Measurements from ENCODE around the gene SSH2.
"Not testable (repeated sequence)": the region's sequence is repeated elsewhere in the genome, so short reads cannot be mapped to it uniquely, and the experiment has no call there.

The SSH2 gene

DNA sequence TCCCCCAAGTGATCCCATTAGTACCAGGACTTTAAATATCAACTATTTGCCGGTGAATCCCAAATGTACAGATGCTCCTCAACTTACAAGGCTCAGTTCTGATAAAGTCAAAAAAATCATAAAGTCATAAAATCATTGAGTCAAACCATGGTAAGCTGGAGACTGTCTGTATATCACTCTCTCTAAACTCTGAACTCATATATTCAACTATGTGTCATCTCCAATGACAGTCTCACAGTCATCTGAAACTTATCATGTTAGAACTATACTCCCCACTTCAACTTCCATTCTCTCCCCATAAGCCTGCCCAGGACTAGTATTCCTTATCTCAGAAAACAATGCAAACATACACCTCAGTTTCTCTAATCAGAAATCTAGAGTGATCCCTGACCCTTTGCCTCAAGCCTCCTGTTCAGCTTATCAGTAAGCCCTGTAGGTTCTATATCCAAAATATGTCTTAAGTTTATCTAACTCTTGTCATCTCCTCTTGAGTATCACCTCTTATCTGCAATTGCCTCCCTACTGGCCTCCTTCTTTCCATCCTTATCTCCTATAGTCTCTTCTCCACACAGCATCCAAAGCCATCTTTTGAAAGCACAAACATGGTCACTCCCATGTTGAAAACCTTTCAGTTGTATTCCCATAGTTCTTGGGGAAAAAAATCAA lies 55.0 kb downstream of the SSH2 start:
- Histone ChIP-seq H2BK12ac (ENCODE audit: low read length) (no peak overlapping the region), H2AK5ac (ENCODE audit: low read depth, low read length) (no peak overlapping the region), H3K79me1 (ENCODE audit: low read depth, low read length) (no peaks in the 10 kb centered on the region), H2BK15ac (ENCODE audit: low read length) (no peak overlapping the region), H3K27me3 (ENCODE audit: control insufficient read depth in 3 of 3, insufficient read depth in 3 of 3, low read depth in 1 of 3, low read length in 3 of 3) (no peaks in the 10 kb centered on the region), H2AFZ (ENCODE audit: low read length) (no peak overlapping the region), H3K9me3 (replicated peaks in 1 of 2; ENCODE audit: control insufficient read depth in 2 of 2, insufficient read depth in 1 of 2, low read depth in 1 of 2, low read length in 2 of 2) (no peaks in the 10 kb centered on the region), H3K36me3 (replicated peaks in 1 of 2; ENCODE audit: control insufficient read depth in 2 of 2, insufficient read depth in 2 of 2, low read length in 2 of 2) (no peaks in the 10 kb centered on the region), H3K4me2 (ENCODE audit: insufficient read depth, low read length, poor library complexity, severe bottlenecking) (no peak overlapping the region), H4K8ac (ENCODE audit: low read depth, low read length) (no peak overlapping the region), H3K14ac (ENCODE audit: low read length) (no peak overlapping the region), H3K4ac (ENCODE audit: low read length) (no peak overlapping the region), H2BK120ac (ENCODE audit: low read depth, low read length) (no peak overlapping the region), H4K91ac (ENCODE audit: low read depth, low read length, poor library complexity) (no peak overlapping the region), H3K27ac (replicated peaks; ENCODE audit: low read length) (no peak overlapping the region), H2BK5ac (ENCODE audit: low read length) (no peak overlapping the region), H3K23ac (ENCODE audit: low read depth, low read length, poor library complexity) (no peak overlapping the region), H3K18ac (ENCODE audit: low read length) (no peak overlapping the region), H3K4me1 (ENCODE audit: control insufficient read depth in 2 of 2, insufficient read depth in 1 of 2, low read depth in 1 of 2, low read length in 2 of 2) (peaks cover 0 to 3% of the 10 kb centered on the region in 2 donors), H3K4me3 (ENCODE audit: low read length in 2 of 2) (no peak overlapping the region), H3K9ac (ENCODE audit: low read depth, low read length, poor library complexity) (no peak overlapping the region)
- WGBS, 2 donors (ENCODE audit: extremely low coverage in 2 of 2, insufficient read length in 2 of 2, insufficient replicate concordance in 1 of 2): no CpG with 5 or more reads among the region's 1 CpG
- DNase-seq (ENCODE audit: low spot score): no peak

DNA sequence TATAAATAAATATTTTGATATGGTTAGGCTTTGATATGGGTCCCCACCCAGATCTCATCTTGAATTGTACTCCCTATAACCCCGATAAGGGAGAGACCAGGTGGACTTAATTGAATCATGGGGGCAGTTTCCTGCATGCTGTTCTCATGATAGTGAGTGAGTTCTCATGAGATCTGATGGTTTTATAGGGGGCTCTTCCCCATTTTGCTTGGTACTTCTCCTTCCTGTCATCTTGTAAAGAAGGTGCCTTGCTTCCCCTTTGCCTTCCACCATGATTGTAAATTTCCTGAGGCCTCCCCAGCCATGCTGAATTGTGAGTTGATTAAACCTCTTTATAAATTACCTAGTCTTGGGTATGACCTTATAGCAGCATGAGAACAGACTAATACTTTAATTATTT lies 55.7 kb downstream of the SSH2 start:
- not testable (repeated sequence) for H3K4me2 ChIP-seq (ENCODE audit: insufficient read depth, low read length, poor library complexity, severe bottlenecking); H3K14ac ChIP-seq (ENCODE audit: low read length); H3K27ac ChIP-seq (replicated peaks; ENCODE audit: low read length); H3K9ac ChIP-seq (ENCODE audit: low read depth, low read length, poor library complexity); H3K9me3 ChIP-seq (replicated peaks in 1 of 2; ENCODE audit: control insufficient read depth in 2 of 2, insufficient read depth in 1 of 2, low read depth in 1 of 2, low read length in 2 of 2); H4K91ac ChIP-seq (ENCODE audit: low read depth, low read length, poor library complexity); H2BK15ac ChIP-seq (ENCODE audit: low read length); H2BK12ac ChIP-seq (ENCODE audit: low read length); H4K8ac ChIP-seq (ENCODE audit: low read depth, low read length); H3K27me3 ChIP-seq (ENCODE audit: control insufficient read depth in 3 of 3, insufficient read depth in 3 of 3, low read depth in 1 of 3, low read length in 3 of 3); H3K36me3 ChIP-seq (replicated peaks in 1 of 2; ENCODE audit: control insufficient read depth in 2 of 2, insufficient read depth in 2 of 2, low read length in 2 of 2); DNase-seq (ENCODE audit: low spot score); H2AK5ac ChIP-seq (ENCODE audit: low read depth, low read length); H3K4me1 ChIP-seq (ENCODE audit: control insufficient read depth in 2 of 2, insufficient read depth in 1 of 2, low read depth in 1 of 2, low read length in 2 of 2); H2BK5ac ChIP-seq (ENCODE audit: low read length); H2BK120ac ChIP-seq (ENCODE audit: low read depth, low read length); H3K79me1 ChIP-seq (ENCODE audit: low read depth, low read length); H3K4ac ChIP-seq (ENCODE audit: low read length); H3K4me3 ChIP-seq (ENCODE audit: low read length in 2 of 2); H3K18ac ChIP-seq (ENCODE audit: low read length); H2AFZ ChIP-seq (ENCODE audit: low read length); H3K23ac ChIP-seq (ENCODE audit: low read depth, low read length, poor library complexity)
- WGBS, 2 donors (ENCODE audit: extremely low coverage in 2 of 2, insufficient read length in 2 of 2, insufficient replicate concordance in 1 of 2): no CpG with 5 or more reads among the region's 1 CpG

GRCh38 chr17:29873476-29873875 lies 56.6 kb downstream of the SSH2 start:
- Histone ChIP-seq H2AFZ (ENCODE audit: low read length) (no peak overlapping the region), H3K4me2 (ENCODE audit: insufficient read depth, low read length, poor library complexity, severe bottlenecking) (no peak overlapping the region), H3K36me3 (replicated peaks in 1 of 2; ENCODE audit: control insufficient read depth in 2 of 2, insufficient read depth in 2 of 2, low read length in 2 of 2) (no peaks in the 10 kb centered on the region), H2BK12ac (ENCODE audit: low read length) (no peak overlapping the region), H3K9me3 (replicated peaks in 1 of 2; ENCODE audit: control insufficient read depth in 2 of 2, insufficient read depth in 1 of 2, low read depth in 1 of 2, low read length in 2 of 2) (no peaks in the 10 kb centered on the region), H3K27ac (replicated peaks; ENCODE audit: low read length) (no peak overlapping the region), H4K91ac (ENCODE audit: low read depth, low read length, poor library complexity) (no peak overlapping the region), H3K79me1 (ENCODE audit: low read depth, low read length) (no peaks in the 10 kb centered on the region), H3K4ac (ENCODE audit: low read length) (no peak overlapping the region), H3K4me1 (ENCODE audit: control insufficient read depth in 2 of 2, insufficient read depth in 1 of 2, low read depth in 1 of 2, low read length in 2 of 2) (peaks cover 0 to 3% of the 10 kb centered on the region in 2 donors), H3K18ac (ENCODE audit: low read length) (no peak overlapping the region), H2BK15ac (ENCODE audit: low read length) (no peak overlapping the region), H2BK5ac (ENCODE audit: low read length) (no peak overlapping the region), H3K27me3 (ENCODE audit: control insufficient read depth in 3 of 3, insufficient read depth in 3 of 3, low read depth in 1 of 3, low read length in 3 of 3) (no peaks in the 10 kb centered on the region), H4K8ac (ENCODE audit: low read depth, low read length) (no peak overlapping the region), H3K14ac (ENCODE audit: low read length) (no peak overlapping the region), H3K4me3 (ENCODE audit: low read length in 2 of 2) (no peak overlapping the region), H3K23ac (ENCODE audit: low read depth, low read length, poor library complexity) (no peak overlapping the region), H3K9ac (ENCODE audit: low read depth, low read length, poor library complexity) (no peak overlapping the region), H2BK120ac (ENCODE audit: low read depth, low read length) (no peak overlapping the region), H2AK5ac (ENCODE audit: low read depth, low read length) (no peak overlapping the region)
- DNase-seq (ENCODE audit: low spot score): no peak
- no CpG with 5 or more reads among the region's 2 CpGs for WGBS, 2 donors (ENCODE audit: extremely low coverage in 2 of 2, insufficient read length in 2 of 2, insufficient replicate concordance in 1 of 2)

GRCh38 chr17:29870836-29871465 lies 59.1 kb downstream of the SSH2 start:
- Histone ChIP-seq H3K4me1 (ENCODE audit: control insufficient read depth in 2 of 2, insufficient read depth in 1 of 2, low read depth in 1 of 2, low read length in 2 of 2) (peaks cover 1 to 3% of the 10 kb centered on the region in 2 donors), H3K36me3 (replicated peaks in 1 of 2; ENCODE audit: control insufficient read depth in 2 of 2, insufficient read depth in 2 of 2, low read length in 2 of 2) (no peaks in the 10 kb centered on the region), H3K9ac (ENCODE audit: low read depth, low read length, poor library complexity) (no peak overlapping the region), H3K27me3 (ENCODE audit: control insufficient read depth in 3 of 3, insufficient read depth in 3 of 3, low read depth in 1 of 3, low read length in 3 of 3) (no peaks in the 10 kb centered on the region), H2BK5ac (ENCODE audit: low read length) (no peak overlapping the region), H2BK12ac (ENCODE audit: low read length) (no peak overlapping the region), H4K91ac (ENCODE audit: low read depth, low read length, poor library complexity) (no peak overlapping the region), H4K8ac (ENCODE audit: low read depth, low read length) (no peak overlapping the region), H3K4ac (ENCODE audit: low read length) (no peak overlapping the region), H2BK120ac (ENCODE audit: low read depth, low read length) (no peak overlapping the region), H3K14ac (ENCODE audit: low read length) (no peak overlapping the region), H3K4me3 (ENCODE audit: low read length in 2 of 2) (no peak overlapping the region), H3K18ac (ENCODE audit: low read length) (no peak overlapping the region), H3K23ac (ENCODE audit: low read depth, low read length, poor library complexity) (no peak overlapping the region), H2AK5ac (ENCODE audit: low read depth, low read length) (no peak overlapping the region), H2AFZ (ENCODE audit: low read length) (no peak overlapping the region), H3K79me1 (ENCODE audit: low read depth, low read length) (no peaks in the 10 kb centered on the region), H3K4me2 (ENCODE audit: insufficient read depth, low read length, poor library complexity, severe bottlenecking) (no peak overlapping the region), H3K27ac (replicated peaks; ENCODE audit: low read length) (no peak overlapping the region), H2BK15ac (ENCODE audit: low read length) (no peak overlapping the region), H3K9me3 (replicated peaks in 1 of 2; ENCODE audit: control insufficient read depth in 2 of 2, insufficient read depth in 1 of 2, low read depth in 1 of 2, low read length in 2 of 2) (no peaks in the 10 kb centered on the region)
- WGBS, 2 donors (ENCODE audit: extremely low coverage in 2 of 2, insufficient read length in 2 of 2, insufficient replicate concordance in 1 of 2): no CpG with 5 or more reads among the region's 1 CpG
- DNase-seq (ENCODE audit: low spot score): no peak
